ENCODE results near the gene AGRN. TPM values are rescaled to one million over a fixed set of nuclear protein-coding genes. Genes with fewer than 3 reads are reported as not detected.

AGRN gene
- total RNA-seq, 2 donors from 2014 or later, result 36.2 to 36.7 TPM

GRCh38 chr1:1047963-1048362 is 28.0 kb downstream of the AGRN start:
- Histone ChIP-seq H3K36me3 (no peaks in the 10 kb centered on the region), H3K4me1 (ENCODE audit: control insufficient read depth in 1 of 2, low read depth in 2 of 2) (no peaks in the 10 kb centered on the region), H3K4me3 (no peak overlapping the region), H3K27ac (no peak overlapping the region), H3K9me3 (no peaks in the 10 kb centered on the region), H3K27me3 (replicated peaks; ENCODE audit: insufficient read depth) (no peaks in the 10 kb centered on the region)
- DNase-seq (ENCODE audit: low spot score), result no peak
- TF ChIP-seq CTCF (IDR thresholded peaks at IDR 0.05), result no peak
- no peak for ATAC-seq (ENCODE audit: insufficient number of reproducible peaks, low FRiP score, low read depth)

- no peaks in the 10 kb centered on the region for H3K27me3 ChIP-seq (replicated peaks; ENCODE audit: insufficient read depth)
- ATAC-seq (ENCODE audit: insufficient number of reproducible peaks, low FRiP score, low read depth), result no peak
- no peaks in the 10 kb centered on the region for H3K9me3 ChIP-seq
- no peak for TF ChIP-seq CTCF (IDR thresholded peaks at IDR 0.05)
- H3K27ac ChIP-seq, result no peak overlapping the region
- H3K36me3 ChIP-seq, result peaks cover 3% of the 10 kb centered on the region
- H3K4me3 ChIP-seq, result no peak overlapping the region
- H3K4me1 ChIP-seq (ENCODE audit: control insufficient read depth in 1 of 2, low read depth in 2 of 2), result no peaks in the 10 kb centered on the region
- DNase-seq (ENCODE audit: low spot score), result no peak
These were observed 28.8 kb downstream of the AGRN start for GRCh38 chr1:1048765-1049164.

- no peak for TF ChIP-seq CTCF (IDR thresholded peaks at IDR 0.05)
- H3K4me1 ChIP-seq (ENCODE audit: control insufficient read depth in 1 of 2, low read depth in 2 of 2), result no peaks in the 10 kb centered on the region
- DNase-seq (ENCODE audit: low spot score) (no peak), ATAC-seq (ENCODE audit: insufficient number of reproducible peaks, low FRiP score, low read depth) (no peak)
- H3K36me3 ChIP-seq, result peaks cover 3% of the 10 kb centered on the region
- no peaks in the 10 kb centered on the region for H3K9me3 ChIP-seq
- no peak overlapping the region for H3K27ac ChIP-seq
- H3K27me3 ChIP-seq (replicated peaks; ENCODE audit: insufficient read depth), result no peaks in the 10 kb centered on the region
- H3K4me3 ChIP-seq, result no peak overlapping the region
These were observed 29.6 kb downstream of the AGRN start for GRCh38 chr1:1049318-1050165.

GRCh38 chr1:1050577-1051052 is 30.7 kb downstream of the AGRN start:
- no peaks in the 10 kb centered on the region for H3K4me1 ChIP-seq (ENCODE audit: control insufficient read depth in 1 of 2, low read depth in 2 of 2)
- DNase-seq (ENCODE audit: low spot score) (no peak), ATAC-seq (ENCODE audit: insufficient number of reproducible peaks, low FRiP score, low read depth) (no peak)
- H3K9me3 ChIP-seq, result no peaks in the 10 kb centered on the region
- no peak for TF ChIP-seq CTCF (IDR thresholded peaks at IDR 0.05)
- H3K36me3 ChIP-seq, result peaks cover 3% of the 10 kb centered on the region
- no peak overlapping the region for H3K27ac ChIP-seq
- H3K4me3 ChIP-seq, result no peak overlapping the region
- H3K27me3 ChIP-seq (replicated peaks; ENCODE audit: insufficient read depth), result no peaks in the 10 kb centered on the region

- Histone ChIP-seq H3K27me3 (replicated peaks; ENCODE audit: insufficient read depth) (no peaks in the 10 kb centered on the region), H3K9me3 (no peaks in the 10 kb centered on the region), H3K4me1 (ENCODE audit: control insufficient read depth in 1 of 2, low read depth in 2 of 2) (no peaks in the 10 kb centered on the region), H3K36me3 (peaks cover 3% of the 10 kb centered on the region), H3K27ac (no peak overlapping the region), H3K4me3 (no peak overlapping the region)
- ATAC-seq (ENCODE audit: insufficient number of reproducible peaks, low FRiP score, low read depth), result no peak
- TF ChIP-seq CTCF (IDR thresholded peaks at IDR 0.05), result no peak
- DNase-seq (ENCODE audit: low spot score), result no peak
These were observed 31.3 kb downstream of the AGRN start for GRCh38 chr1:1051127-1051810.

All from thoracic aorta (tissue), 2 donors.